NB4 (cell line): ENCODE measurements around the gene ATP13A2.

Source experiments
- DNase-seq: peaks from one replicate; pipeline ENCODE4 v3.0.0; 2010; ENCODE audit warnings: low read depth
- H3K4me3 ChIP-seq: one replicate; pipeline ENCODE4 v1.5.1; 2011; ENCODE audit warnings: mild to moderate bottlenecking, low read depth, low read length, moderate library complexity
- CTCF ChIP-seq: IDR thresholded peaks from one replicate; pipeline ENCODE4 v1.5.1; 2012; ENCODE audit warnings: low read depth, low read length
- MYC ChIP-seq: IDR thresholded peaks from 2 replicates; pipeline ENCODE4 v1.6.1; 2011; ENCODE audit warnings: low read depth, low read length
- POLR2A ChIP-seq: IDR thresholded peaks from 2 replicates; pipeline ENCODE4 v1.6.1; 2011; ENCODE audit warnings: mild to moderate bottlenecking; ENCODE audit not compliant: insufficient read length; ENCODE audit errors: extremely low read depth
- TF ChIP-seq, protein P1 (sequence below): IDR thresholded peaks from 2 replicates; pipeline ENCODE4 v1.6.1; 2011; ENCODE audit warnings: low read depth, low read length

The ATP13A2 gene

DNA sequence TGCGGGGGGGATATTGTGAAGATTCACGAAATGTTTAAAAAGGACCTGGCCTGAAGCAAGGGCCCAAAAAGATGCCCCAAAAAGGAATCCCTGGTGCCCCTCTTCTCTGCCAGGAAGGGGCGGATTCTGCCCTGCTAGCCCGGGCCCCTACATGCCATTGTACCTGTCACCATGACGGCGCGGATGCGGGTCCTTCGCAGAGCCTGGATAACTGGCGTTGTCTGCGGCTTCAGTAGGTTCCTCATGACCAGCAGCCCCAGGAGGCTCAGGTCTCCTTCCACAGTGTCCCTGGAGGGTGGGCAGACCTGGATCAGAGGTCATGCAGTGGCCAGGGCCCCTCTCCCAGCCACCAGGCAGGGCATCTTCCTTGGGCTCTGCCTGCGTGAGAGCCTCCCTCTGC, 20.2 kb downstream of the ATP13A2 start:
- TF ChIP-seq, protein P1, sequence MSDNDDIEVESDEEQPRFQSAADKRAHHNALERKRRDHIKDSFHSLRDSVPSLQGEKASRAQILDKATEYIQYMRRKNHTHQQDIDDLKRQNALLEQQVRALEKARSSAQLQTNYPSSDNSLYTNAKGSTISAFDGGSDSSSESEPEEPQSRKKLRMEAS, result no peak
- TF ChIP-seq POLR2A (no peak), MYC (no peak), CTCF (no peak)
- no peak for DNase-seq
- no peak overlapping the region for H3K4me3 ChIP-seq

DNA sequence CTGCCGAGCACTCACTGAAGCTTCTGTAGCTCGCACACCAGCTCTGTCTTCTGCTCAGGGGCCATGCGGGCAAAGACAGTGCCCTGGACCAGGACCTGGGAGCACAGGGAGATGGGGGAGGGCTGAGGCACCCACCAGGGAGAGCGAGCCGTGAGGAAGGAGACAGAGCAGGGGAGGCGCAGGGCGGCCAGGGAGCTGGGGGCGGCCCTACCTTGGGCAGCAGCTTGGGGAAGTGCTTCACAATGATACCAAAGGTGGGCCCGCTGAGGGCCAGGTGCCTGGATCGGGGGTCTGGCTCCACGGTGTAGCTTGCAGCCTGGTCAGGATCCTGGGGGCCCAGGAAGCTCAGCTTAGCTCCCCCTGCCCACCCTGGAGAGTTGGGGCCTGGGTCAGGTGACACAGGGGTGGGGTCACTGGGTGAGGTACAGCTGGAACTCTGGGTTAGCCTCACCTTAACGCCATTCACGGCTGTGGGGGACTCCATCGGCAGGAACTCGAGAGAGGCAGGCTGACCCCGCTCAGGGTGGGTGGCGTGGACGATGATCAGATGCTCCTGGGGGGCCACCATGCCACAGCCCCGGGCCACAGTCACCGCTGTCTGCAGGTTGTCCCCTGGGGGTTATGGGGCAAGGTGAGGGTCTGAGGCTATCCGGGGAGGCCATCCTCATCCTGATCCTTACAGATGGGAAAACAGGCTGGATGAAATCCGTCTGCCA, 21.9 kb downstream of the ATP13A2 start:
- no peak for DNase-seq
- no peak for TF ChIP-seq POLR2A
- H3K4me3 ChIP-seq, result no peak overlapping the region

- DNase-seq, result no peak
- TF ChIP-seq MYC, result no peak
- TF ChIP-seq, protein P1, result no peak
- TF ChIP-seq POLR2A, result no peak
- no peak for TF ChIP-seq CTCF
- no peak overlapping the region for H3K4me3 ChIP-seq
These were observed 23.5 kb downstream of the ATP13A2 start for GRCh38 chr1:16988210-16988609.

GRCh38 chr1:16986962-16987361, 24.8 kb downstream of the ATP13A2 start:
- peak; percentile 31 for DNase-seq
- TF ChIP-seq POLR2A (no peak), CTCF (peak; percentile 68)
- no peak overlapping the region for H3K4me3 ChIP-seq

- TF ChIP-seq POLR2A, result no peak
- TF ChIP-seq MYC, result no peak
- no peak for TF ChIP-seq CTCF
- TF ChIP-seq, protein P1, result no peak
- H3K4me3 ChIP-seq, result no peak overlapping the region
- no peak for DNase-seq
These were observed 25.2 kb downstream of the ATP13A2 start for GRCh38 chr1:16986560-16986959.

- no peak for DNase-seq
- H3K4me3 ChIP-seq, result no peak overlapping the region
- TF ChIP-seq MYC (no peak), CTCF (no peak), POLR2A (no peak)
- TF ChIP-seq, protein P1, result no peak
These were observed 25.6 kb downstream of the ATP13A2 start for GRCh38 chr1:16986113-16986512.
